LoVo (cell line): Measurements from ENCODE around the gene RAB8B.

Source experiments
- DNase-seq: peaks from one replicate; pipeline ENCODE4 v3.0.0-alpha.2; 2016; ENCODE audit warnings: low spot score

Gene RAB8B

GRCh38 chr15:63238171-63238570 is 48.8 kb downstream of the RAB8B start:
- DNase-seq = no peak

GRCh38 chr15:63238796-63239195 is 49.4 kb downstream of the RAB8B start:
- DNase-seq = no peak

- DNase-seq = no peak
These were observed 50.7 kb downstream of the RAB8B start for GRCh38 chr15:63240109-63240508.

- DNase-seq = no peak
These were observed 51.9 kb downstream of the RAB8B start for GRCh38 chr15:63241316-63241715.

GRCh38 chr15:63243101-63243500 is 53.7 kb downstream of the RAB8B start:
- no peak for DNase-seq

GRCh38 chr15:63243776-63244175 is 54.4 kb downstream of the RAB8B start:
- DNase-seq = no peak

- DNase-seq = no peak
These were observed 55.0 kb downstream of the RAB8B start for GRCh38 chr15:63244399-63244798.

- DNase-seq = no peak
These were observed 55.7 kb downstream of the RAB8B start for GRCh38 chr15:63244976-63245645.

GRCh38 chr15:63246691-63247469 is 57.5 kb downstream of the RAB8B start:
- DNase-seq = no peak

- no peak for DNase-seq
These were observed 61.0 kb downstream of the RAB8B start for GRCh38 chr15:63250312-63250965.

GRCh38 chr15:63251701-63252100 is 62.3 kb downstream of the RAB8B start:
- no peak for DNase-seq

GRCh38 chr15:63252292-63252691 is 62.9 kb downstream of the RAB8B start:
- DNase-seq = no peak

GRCh38 chr15:63254991-63255390 is 65.6 kb downstream of the RAB8B start:
- DNase-seq = no peak

- DNase-seq = no peak
These were observed 66.1 kb downstream of the RAB8B start for GRCh38 chr15:63255489-63255990.

- peak; percentile 46 for DNase-seq
These were observed 67.2 kb downstream of the RAB8B start for GRCh38 chr15:63256433-63257274.

- no peak for DNase-seq
These were observed 69.3 kb downstream of the RAB8B start for GRCh38 chr15:63258658-63259057.

GRCh38 chr15:63260791-63261190 is 71.4 kb downstream of the RAB8B start:
- no peak for DNase-seq

GRCh38 chr15:63261311-63261710 is 71.9 kb downstream of the RAB8B start:
- DNase-seq = no peak

GRCh38 chr15:63263519-63263918 is 74.1 kb downstream of the RAB8B start:
- DNase-seq = no peak

GRCh38 chr15:63264688-63265293 is 75.4 kb downstream of the RAB8B start:
- no peak for DNase-seq

GRCh38 chr15:63274427-63274826 is 85.0 kb downstream of the RAB8B start:
- no peak for DNase-seq
